GM20431 (cell line): ENCODE data around the gene THOC5.
"Not testable (repeated sequence)": the region's sequence is repeated elsewhere in the genome, so short reads cannot be mapped to it uniquely, and the experiment has no call there.

Experiments used
- in situ Hi-C: fragments of 300-500 bp; cut with MseI, MboI; formaldehyde crosslinking; loops from one replicate; pipeline ENCODE4 v1.15.0; 2020; ENCODE audit warnings: low sequenced_read_pairs; ENCODE audit not compliant: unreplicated experiment

The THOC5 gene

DNA sequence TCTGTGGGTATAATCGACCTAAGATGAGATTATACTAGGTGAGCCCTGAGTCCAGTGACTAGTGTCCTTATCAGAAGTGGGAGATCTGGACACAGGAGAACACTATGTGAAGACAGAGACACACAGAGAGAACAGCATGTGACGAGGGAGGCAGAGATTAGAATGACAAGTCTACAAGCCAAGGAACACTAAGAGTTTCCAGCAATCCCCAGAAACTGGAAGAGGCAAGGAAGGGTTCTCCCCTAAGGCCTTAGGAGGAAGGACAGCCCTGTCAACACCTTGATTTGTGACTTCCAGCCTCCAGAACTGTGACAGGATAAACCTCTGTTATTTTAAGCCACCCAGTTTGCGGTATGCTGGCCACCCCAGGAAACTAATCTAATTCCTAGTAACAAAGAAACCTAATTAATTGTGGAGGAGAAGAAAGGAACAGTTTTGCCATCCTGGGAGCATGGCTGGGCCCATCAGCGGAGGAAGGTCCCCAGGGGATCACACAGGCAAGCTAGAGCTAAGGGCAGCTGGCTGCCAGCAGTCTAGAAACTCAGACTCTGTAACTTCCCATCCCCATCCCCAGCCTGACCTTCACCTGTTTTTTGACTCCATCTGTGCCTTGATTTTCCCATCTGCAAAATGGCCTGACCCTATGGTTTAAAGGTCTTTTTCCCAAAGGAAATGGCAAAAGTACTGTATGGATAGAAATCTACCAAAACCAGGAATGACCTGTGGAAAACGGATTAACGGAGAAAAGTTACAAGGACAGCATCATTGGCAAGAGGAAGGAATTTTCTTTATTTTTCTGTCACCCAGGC lies 10.3 kb upstream of the THOC5 start:
- in situ Hi-C loops = no loop called here

DNA sequence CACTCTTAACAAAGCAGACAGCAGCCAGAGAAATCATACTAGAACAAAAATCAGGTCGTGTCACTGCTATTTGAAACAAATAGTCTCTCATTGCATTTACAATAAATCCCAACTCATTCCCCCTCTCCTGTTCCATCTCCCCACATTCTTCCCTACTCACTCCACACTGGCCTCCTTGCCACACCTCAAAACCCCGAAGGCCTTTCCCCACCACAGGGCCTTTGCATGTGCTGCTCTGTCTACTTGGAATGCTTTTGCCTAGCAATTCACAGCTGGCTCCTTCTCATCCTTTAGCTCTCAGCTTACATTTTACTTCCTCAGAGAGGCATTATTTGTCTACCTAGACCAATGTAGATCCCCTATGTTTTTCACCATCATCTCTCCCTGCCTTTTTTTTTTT lies 6.3 kb upstream of the THOC5 start:
- in situ Hi-C loops = no loop called here

DNA sequence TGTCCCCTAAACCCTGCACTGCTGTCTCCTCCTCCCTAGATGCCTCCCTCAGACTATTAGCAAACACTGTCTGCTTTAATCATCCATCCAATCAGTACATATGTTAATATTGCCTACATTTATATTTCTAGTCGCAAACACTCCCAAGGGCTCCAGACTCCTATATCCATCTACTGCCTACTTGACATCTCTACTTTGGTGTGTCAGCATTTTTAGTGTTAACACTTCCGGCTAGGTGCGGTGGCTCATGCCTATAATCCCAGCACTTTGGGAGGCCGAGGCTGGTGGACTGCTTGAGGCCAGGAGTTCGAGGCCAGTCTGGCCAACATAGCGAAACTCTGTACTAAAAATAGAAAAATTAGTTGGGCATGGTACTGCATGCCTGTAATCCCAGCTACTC lies 5.5 kb upstream of the THOC5 start:
- in situ Hi-C loops = no loop called here

DNA sequence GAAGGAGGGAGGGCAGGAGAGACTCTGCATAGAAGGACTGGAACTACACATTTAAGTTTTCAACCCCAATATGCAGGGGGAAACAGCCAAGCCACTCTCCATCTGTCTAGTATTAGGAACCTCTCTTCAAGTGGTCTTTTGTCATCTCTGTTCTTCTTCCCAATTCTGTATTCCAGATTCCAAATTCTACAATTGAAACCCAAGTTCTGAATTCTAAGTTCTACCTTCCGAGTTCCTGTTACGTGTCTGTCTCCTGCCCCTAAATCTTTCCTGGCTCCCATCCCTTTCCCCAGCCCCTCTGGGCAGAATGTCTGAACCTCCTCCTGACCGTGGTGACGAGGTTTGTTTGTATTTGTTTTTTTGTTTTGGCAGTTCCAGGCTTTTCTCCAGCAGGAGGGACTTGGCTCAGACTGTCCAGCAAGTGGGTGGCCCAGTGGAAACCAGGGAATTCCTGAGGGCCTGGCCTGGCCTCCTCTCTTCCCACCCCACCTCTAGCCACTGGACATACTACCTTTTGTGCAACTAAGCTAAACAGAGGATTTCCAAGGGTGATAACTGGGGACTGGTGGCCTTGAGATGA lies 1.6 kb upstream of the THOC5 start:
- in situ Hi-C loops = no loop called here

DNA sequence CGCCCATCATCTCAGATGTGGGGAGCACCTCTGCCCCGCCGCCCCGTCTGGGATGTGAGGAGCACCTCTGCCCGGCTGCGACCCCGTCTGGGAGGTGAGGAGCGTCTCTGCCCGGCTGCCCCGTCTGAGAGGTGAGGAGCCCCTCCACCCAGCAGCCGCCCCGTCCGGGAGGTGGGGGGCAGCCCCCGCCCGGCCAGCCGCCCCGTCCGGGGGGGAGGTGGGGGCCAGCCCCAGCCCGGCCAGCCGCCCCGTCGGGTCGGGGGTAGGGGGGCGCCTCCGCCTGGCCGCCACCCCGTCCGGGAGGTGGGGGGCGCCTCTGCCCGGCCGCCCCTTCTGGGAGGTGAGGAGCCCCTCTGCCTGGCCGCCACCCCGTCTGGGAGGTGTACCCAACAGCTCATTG lies 1.2 kb downstream of the THOC5 start:
- in situ Hi-C loops = not testable (repeated sequence)

DNA sequence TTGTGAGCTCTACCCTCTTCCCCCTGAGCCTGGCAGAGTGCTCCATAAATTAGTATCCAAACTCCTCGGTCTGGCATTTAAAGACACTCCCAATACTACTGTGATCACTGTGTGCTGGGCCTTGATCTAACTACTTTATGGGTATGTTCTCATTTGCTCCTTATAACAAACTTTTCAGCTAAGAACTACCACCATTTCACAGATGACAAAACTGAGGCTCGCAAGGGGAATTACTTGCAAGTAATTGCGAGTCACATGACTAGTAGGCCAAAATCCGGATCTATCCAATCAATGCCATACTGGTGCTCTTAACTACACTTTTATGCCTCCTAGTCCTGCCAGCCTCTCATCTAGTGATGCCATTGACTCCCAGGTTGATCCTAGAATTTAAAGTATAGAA lies 3.6 kb downstream of the THOC5 start:
- in situ Hi-C loops = no loop called here

DNA sequence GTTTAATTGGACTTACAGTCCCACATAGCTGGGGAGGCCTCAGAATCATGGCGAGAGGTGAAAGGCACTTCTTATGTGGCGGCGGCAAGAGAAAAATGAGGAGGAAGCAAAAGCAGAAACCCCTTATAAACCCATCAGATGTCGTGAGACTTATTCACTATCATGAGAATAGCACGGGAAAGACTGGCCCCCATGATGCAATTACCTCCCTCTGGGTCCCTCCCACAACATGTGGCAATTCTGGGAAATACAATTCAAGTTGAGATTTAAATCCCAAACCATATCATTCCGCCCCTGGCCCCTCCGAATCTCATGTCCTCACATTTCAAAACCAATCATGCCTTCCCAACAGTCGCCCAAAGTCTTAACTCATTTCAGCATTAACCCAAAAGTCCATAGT lies 8.5 kb downstream of the THOC5 start:
- in situ Hi-C loops = not testable (repeated sequence)

DNA sequence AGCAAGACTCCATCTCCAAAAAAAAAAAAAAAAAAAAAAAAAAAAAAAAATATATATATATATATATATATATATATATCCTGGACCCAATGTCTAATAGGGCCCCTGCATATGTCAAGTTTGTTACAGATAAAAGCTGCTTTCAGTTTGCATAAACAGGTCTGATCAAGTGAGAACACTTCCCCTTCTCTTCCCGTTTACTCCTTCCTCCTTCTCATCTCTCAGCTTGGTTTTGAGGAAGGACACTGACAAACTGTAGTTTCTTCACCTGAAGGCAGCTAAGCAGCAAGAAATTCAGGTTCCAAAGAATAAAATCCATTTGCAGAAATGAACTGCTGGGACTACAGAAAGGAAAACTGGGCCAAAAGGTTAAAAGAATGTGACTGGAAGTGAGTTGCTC lies 11.7 kb downstream of the THOC5 start:
- in situ Hi-C loops = no loop called here

DNA sequence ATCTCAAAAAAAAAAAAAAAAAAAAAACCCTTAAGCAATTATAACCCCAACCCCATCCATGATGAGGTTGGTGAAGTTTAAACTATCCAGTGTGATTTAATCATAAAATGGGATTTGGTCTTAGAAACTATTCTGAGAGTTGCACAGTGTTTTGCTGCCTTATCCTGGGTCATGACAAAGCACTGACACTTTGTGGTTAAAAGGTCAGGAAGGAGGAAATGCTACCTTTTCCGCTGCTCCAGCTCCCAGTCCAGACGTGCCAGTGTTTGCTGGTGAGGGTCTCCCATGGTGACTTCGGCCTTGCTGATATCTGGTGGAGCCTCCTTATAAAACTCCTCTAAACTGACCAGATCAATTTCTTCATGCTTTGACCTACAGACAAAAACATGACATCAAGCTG lies 14.5 kb downstream of the THOC5 start:
- in situ Hi-C loops = no loop called here

DNA sequence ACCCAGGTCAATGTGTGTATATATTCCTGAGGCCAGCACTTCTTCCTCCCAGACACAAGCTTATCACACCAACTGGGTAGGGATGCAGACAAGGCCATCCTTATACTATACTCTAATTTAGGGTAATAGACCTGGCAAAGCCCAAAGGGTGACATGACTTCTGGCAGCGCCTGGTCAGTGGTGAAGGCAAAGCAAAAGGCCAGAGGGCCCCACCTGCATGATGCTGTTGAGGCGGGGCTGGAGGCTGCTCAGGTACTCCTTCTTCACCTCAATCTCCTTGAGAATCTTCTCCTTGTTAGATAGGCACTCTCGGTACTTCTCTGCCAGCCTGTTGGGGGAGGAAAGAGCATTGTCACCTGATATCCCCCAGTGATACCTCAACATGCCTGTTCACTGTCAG lies 17.1 kb downstream of the THOC5 start:
- in situ Hi-C loops = no loop called here

DNA sequence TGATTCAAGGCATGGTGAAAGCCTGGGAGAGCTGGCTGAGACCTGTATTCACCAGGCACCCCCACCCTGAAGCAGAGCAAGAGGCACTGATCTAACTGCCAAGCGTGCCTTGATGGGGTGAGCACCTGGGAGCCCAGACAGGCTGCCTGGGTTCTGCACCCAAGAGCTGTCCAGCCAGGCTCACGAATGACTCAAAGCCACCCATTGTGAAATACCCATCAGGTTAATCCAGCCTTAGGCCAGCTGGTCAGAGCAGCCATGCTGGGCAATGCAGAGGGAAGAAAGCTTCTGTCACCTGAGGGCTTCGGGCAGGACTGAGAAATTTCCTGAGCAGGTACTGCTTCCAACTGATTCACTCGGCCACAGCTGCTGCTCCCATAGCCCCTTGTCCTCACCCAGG lies 22.1 kb downstream of the THOC5 start:
- in situ Hi-C loops = no loop called here

DNA sequence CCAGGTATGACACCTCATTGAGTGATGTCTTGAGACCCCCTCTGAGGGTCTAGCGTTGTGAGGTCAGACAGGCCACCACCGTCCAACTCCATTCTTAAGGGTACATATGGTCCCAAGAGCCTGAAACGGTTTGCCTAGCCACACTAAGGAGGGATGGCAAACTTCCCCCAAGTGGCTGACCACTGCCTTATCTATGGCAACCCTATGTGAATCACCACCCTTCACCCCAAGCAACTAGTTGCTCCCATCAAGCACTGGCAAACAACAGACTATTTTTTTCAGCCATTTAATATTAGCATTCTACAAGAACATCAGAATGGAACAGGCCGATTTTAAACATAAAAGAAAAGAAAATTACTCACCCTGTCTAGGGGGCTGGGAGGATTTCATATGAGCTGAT lies 22.8 kb downstream of the THOC5 start:
- in situ Hi-C loops = no loop called here

DNA sequence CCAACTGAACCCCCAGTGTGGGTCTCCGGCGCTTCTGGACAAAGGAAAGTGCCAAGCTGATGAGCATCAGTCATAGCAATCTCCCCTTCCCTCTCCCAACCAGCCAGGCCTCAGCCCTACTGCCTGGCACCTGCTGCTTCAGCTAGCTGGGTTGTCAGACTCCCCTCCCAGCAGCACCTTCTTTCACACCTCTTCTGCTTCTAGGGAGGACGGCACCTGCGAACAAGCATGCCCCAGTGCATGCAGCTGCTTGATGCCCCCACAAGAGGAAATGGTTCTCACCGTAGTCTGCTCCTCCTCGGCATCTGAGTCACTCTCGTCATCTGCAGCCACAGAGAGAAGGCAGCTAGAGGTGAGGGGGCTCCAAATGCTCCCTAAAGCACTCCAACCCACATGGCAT lies 25.4 kb downstream of the THOC5 start:
- in situ Hi-C loops = loop anchor here (10.0 kb wide), 1 partner anchor 133 kb away; no protein-coding TSS in a partner anchor

DNA sequence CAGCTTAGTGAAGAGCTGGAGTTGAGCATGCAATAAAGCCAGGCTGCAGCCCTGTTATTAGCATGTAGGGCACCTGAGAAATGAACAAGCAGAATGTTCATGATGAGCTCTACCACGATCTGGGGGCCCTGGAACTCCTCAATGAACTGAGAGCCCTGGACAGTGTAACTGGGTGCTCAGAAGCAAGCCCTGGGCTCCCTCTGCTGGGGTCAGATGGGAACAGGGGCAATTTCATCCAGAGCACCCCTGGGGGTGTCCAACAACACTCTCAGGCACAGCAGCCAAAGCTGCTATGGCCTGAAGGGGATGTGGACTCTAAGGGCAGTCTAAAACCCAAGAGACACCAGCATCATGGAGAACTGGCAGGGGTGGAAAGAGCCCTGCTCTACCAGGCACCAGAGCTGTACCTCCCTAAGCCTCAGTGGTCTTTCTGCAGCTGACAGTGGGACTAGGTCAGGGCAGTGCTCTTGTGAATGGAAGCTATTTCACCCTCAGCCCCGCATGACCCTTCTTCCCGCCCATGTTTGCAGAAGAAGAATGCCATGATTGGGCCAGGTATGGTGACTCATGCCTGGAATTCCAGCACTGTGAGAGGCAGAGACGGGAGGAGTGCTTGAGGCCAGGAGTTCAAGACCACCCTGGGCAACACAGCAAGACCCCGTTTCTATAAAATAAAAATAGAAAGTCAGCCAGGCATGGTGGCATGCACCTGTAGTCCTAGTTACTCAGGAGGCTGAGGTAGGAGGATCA lies 28.9 kb downstream of the THOC5 start:
- in situ Hi-C loops = loop anchor here (10.0 kb wide), 1 partner anchor 130 kb away; no protein-coding TSS in a partner anchor

DNA sequence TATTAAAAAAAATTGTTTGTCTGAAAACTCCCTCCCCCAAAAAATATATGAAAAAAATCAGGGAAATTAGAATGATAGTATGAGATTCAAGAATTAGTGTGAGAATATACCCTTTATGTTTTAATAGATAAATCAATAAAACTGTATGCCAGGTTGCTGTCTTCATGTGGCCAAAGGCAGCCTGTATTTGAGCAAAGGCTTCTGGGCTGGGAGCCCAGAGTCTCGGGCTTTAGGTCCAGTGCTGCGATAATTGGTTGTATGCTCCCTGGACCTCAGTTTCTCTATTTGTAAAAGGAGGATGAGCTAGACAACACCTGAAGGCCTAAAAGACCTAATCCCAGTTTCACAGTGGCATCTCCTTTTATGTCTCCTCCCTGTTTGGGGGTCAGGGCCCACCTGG lies 29.8 kb downstream of the THOC5 start:
- in situ Hi-C loops = loop anchor here (10.0 kb wide), 1 partner anchor 129 kb away; no protein-coding TSS in a partner anchor

DNA sequence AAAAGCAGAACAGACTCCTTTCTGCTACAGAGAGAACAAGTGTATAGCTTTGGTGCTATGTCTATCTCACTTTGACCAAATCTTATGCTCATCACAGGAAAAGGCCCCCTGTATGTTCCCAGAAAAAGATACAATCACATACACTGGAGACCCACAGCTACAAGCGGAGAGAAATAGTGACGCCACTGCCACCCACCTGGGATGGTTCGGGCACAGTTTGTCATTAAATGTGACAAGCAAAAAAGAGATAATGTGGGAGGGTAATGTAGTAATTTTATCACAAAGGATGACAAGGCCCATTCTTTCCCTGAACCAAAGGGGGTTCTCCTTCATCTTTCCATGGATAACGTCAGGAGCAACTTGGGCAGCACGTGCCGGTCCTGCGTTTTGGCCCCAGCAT lies 32.0 kb downstream of the THOC5 start:
- in situ Hi-C loops = loop anchor here (10.0 kb wide), 1 partner anchor 127 kb away; no protein-coding TSS in a partner anchor

DNA sequence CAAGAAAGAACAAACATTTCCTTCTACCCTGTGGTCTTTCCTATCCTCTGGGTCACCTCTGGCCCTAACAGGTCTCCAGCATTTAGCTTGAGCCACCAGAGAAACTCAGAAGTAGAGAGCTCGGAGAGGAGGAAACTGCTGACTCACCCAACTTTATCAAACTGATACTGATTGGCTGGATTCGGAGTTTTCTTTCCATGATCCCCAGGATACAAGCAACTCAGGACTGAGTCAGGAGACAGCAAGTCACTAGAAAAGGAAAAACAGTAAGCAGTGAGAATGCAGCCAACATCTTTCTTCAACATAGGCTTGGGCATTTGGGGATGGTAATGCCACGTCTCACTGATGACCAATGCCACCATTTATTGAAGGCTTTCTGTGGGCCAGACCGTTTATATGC lies 32.7 kb downstream of the THOC5 start:
- in situ Hi-C loops = loop anchor here (10.0 kb wide), 1 partner anchor 126 kb away; no protein-coding TSS in a partner anchor

DNA sequence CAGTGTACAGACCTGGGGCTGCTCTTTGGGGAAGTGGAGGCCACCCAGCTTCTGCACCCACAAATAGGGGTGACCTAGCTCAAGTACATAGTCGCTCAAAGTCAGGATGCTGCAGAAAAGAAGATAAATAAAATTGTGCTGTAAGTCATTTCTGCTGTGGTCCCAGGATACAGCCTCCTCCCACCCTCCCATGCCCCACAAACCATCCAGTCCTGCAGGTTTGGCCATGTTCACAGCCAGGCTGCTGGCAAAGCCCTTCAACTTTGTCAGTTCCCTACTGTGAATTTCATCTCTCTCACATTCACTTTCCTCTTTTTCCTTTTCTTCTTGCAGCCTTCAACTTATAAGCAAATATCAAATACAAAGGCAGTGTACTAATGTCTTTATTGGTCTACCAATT lies 33.6 kb downstream of the THOC5 start:
- in situ Hi-C loops = loop anchor here (10.0 kb wide), 1 partner anchor 125 kb away; no protein-coding TSS in a partner anchor

DNA sequence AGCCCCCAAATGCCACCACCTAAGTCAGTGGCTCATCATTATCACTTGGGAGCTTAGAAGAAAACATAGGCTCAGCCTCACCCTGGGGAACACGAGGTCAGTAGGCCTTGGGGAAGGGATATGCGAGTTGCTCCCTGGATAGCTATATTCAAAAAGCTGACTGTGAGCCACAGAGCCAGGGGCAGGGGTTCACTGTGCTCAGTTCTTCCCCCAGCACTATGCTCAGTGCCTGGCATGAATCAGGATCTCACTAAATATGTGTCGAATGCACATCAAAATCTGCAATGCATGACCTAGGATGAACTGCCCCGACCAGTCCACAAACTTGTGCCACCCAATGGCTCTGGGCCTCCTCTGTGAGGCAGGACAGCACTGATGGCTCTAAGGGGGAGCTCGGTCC lies 35.1 kb downstream of the THOC5 start:
- in situ Hi-C loops = no loop called here

DNA sequence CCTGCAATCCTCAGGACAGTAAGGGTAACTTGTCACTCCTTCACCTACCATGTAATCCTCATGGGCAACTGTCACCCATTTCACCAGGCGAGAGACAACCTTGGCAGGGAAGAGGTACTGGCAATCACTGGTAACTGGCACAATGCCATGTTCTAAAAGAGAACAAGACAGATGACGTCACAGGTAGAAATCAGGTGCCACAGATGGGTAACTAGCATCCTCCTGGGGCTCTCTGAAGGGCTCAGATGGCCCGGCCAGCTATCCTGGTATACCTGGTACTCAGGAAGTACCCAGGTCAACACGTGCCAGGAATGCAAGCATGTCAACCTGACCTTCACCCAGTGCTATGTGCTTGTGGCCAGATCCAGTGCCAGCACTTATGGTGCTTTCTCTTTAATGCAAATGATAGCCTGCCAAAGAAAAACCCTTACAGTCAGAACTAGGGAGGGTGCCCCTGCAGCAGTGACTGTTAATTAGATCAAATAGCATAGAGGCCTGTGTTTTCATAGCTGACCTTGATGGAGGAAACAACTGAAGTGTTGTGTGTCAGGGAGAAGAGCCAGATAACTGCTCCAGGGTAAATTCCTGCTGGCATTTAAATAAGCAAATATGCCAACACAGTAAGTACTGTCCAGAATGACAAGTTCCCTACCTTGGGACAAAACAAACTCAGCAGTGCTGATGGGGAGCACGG lies 36.2 kb downstream of the THOC5 start:
- in situ Hi-C loops = no loop called here
